ENCODE measurements around the gene COL4A4.
A peak's percentile ranks its signal among the peaks of the same experiment; 100 is the strongest.

COL4A4 gene

GRCh38 chr2:227163998-227164762 is at the start of gene COL4A4, which contains the start of gene COL4A3:
TSS of gene COL4A4 (minus strand) at chr2:227164205. CDS start at chr2:227147483, 16,722 bp downstream.
TSS of gene COL4A3 (plus strand) at chr2:227164624. CDS start at chr2:227164727, 103 bp downstream.
- no peaks in the 10 kb centered on the region for H3K36me3 Mint-ChIP-seq (ENCODE audit: low read depth)
- peak within 1 kb of the TSS; percentile 75 for H3K4me3 Mint-ChIP-seq
- peaks cover 20% of the 10 kb centered on the region for H3K9me3 Mint-ChIP-seq
- DNase-seq = peak; percentile 63
- peaks cover 5% of the 10 kb centered on the region for H3K4me1 Mint-ChIP-seq
- H3K27me3 Mint-ChIP-seq (ENCODE audit: low read depth, poor library complexity) = peaks cover 92% of the 10 kb centered on the region
- TF ChIP-seq, protein P1, sequence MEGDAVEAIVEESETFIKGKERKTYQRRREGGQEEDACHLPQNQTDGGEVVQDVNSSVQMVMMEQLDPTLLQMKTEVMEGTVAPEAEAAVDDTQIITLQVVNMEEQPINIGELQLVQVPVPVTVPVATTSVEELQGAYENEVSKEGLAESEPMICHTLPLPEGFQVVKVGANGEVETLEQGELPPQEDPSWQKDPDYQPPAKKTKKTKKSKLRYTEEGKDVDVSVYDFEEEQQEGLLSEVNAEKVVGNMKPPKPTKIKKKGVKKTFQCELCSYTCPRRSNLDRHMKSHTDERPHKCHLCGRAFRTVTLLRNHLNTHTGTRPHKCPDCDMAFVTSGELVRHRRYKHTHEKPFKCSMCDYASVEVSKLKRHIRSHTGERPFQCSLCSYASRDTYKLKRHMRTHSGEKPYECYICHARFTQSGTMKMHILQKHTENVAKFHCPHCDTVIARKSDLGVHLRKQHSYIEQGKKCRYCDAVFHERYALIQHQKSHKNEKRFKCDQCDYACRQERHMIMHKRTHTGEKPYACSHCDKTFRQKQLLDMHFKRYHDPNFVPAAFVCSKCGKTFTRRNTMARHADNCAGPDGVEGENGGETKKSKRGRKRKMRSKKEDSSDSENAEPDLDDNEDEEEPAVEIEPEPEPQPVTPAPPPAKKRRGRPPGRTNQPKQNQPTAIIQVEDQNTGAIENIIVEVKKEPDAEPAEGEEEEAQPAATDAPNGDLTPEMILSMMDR (IDR thresholded peaks at IDR 0.05) = no peak
- no peak within 1 kb of the TSS for H3K27ac Mint-ChIP-seq

DNA sequence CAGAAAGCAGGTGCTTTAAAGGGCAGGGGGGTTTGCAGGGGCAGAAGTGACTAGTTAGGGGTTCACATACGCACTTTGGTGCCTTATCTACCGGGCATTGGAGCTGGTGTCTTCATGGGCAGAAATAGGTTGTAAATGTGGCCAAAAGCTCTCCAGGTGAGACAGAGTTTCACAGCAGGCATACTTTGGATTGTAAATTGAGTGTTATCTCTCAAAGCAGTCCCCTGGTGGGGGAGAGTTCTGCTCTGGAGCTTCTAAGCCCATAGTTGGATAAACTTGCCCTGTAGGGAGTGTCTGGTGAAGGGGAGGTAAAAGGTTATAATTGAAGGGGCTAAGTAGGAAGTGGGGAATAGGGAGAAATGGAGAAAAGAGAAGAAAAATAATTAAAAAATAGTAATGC is 43.6 kb upstream of the COL4A4 start:
- H3K4me3 Mint-ChIP-seq = no peak overlapping the region
- H3K27ac Mint-ChIP-seq = no peak overlapping the region
- H3K27me3 Mint-ChIP-seq (ENCODE audit: low read depth, poor library complexity) = peaks cover 13% of the 10 kb centered on the region
- H3K36me3 Mint-ChIP-seq (ENCODE audit: low read depth) = no peaks in the 10 kb centered on the region
- no peaks in the 10 kb centered on the region for H3K9me3 Mint-ChIP-seq
- DNase-seq = no peak
- TF ChIP-seq, protein P1 (IDR thresholded peaks at IDR 0.05) = no peak
- no peaks in the 10 kb centered on the region for H3K4me1 Mint-ChIP-seq

- Mint-ChIP-seq H3K27ac (no peak overlapping the region), H3K36me3 (ENCODE audit: low read depth) (no peaks in the 10 kb centered on the region)
- TF ChIP-seq, protein P1 (IDR thresholded peaks at IDR 0.05) = no peak
Observed at GRCh38 chr2:227206406-227206805, 42.4 kb upstream of the COL4A4 start.

DNA sequence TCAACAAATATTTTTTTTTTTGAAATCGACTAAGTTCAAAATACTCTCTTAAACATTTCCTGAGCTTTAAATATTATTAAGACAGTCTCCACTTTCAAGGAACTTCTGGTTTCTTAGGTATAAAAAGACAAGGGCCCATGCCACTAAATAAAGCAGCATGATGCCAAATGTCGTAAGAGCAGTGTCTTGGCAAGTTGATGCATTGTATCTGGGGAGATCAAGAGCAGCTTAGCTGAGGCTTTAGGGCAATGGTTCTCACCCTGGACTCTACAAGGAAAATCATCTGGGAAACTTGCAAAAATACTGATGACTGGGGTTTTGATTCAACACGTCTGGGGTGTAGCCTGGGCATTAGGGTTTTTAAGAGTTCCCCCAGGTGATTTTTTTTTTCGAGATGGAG is 41.7 kb upstream of the COL4A4 start:
- TF ChIP-seq, protein P1 (IDR thresholded peaks at IDR 0.05) = no peak
- H3K4me1 Mint-ChIP-seq = no peaks in the 10 kb centered on the region
- DNase-seq = no peak
- H3K27ac Mint-ChIP-seq = no peak overlapping the region
- no peaks in the 10 kb centered on the region for H3K36me3 Mint-ChIP-seq (ENCODE audit: low read depth)
- H3K27me3 Mint-ChIP-seq (ENCODE audit: low read depth, poor library complexity) = peaks cover 13% of the 10 kb centered on the region
- no peak overlapping the region for H3K4me3 Mint-ChIP-seq
- H3K9me3 Mint-ChIP-seq = no peaks in the 10 kb centered on the region

More at GRCh38 chr2:227206406-227206805, 42.4 kb upstream of the COL4A4 start:
- Mint-ChIP-seq H3K4me1 (no peaks in the 10 kb centered on the region), H3K9me3 (no peaks in the 10 kb centered on the region), H3K4me3 (no peak overlapping the region), H3K27me3 (ENCODE audit: low read depth, poor library complexity) (peaks cover 13% of the 10 kb centered on the region)
- no peak for DNase-seq

- Mint-ChIP-seq H3K36me3 (ENCODE audit: low read depth) (no peaks in the 10 kb centered on the region), H3K4me3 (no peak overlapping the region), H3K4me1 (no peaks in the 10 kb centered on the region), H3K27ac (no peak overlapping the region), H3K9me3 (no peaks in the 10 kb centered on the region), H3K27me3 (ENCODE audit: low read depth, poor library complexity) (peaks cover 13% of the 10 kb centered on the region)
- DNase-seq = no peak
- TF ChIP-seq, protein P1 (IDR thresholded peaks at IDR 0.05) = no peak
Observed at GRCh38 chr2:227204452-227204851, 40.4 kb upstream of the COL4A4 start.

GRCh38 chr2:227201771-227202170 is 37.8 kb upstream of the COL4A4 start:
- Mint-ChIP-seq H3K4me3 (no peak overlapping the region), H3K36me3 (ENCODE audit: low read depth) (no peaks in the 10 kb centered on the region), H3K27ac (no peak overlapping the region), H3K4me1 (no peaks in the 10 kb centered on the region), H3K27me3 (ENCODE audit: low read depth, poor library complexity) (peaks cover 13% of the 10 kb centered on the region), H3K9me3 (no peaks in the 10 kb centered on the region)
- TF ChIP-seq, protein P1 (IDR thresholded peaks at IDR 0.05) = no peak
- DNase-seq = no peak
